Cardiac fibroblast (primary cell): ENCODE measurements around the gene MPZL2.

Source experiments
- DNase-seq, 2 donors: peaks; one replicate each; pipeline versions ENCODE4 v3.0.0 to v3.0.0-alpha.2; 2010; ENCODE audit warnings: low read depth in 2 of 2
- H3K4me3 ChIP-seq, 2 donors: replicated peaks in 1 of 2; 1 replicate in 1 of 2; 2 replicates in 1 of 2; pipeline ENCODE4 v1.5.1; 2011; ENCODE audit warnings: low read depth in 2 of 2, low read length in 2 of 2, mild to moderate bottlenecking in 2 of 2, moderate library complexity in 1 of 2
- TF ChIP-seq, protein P1 (sequence below): IDR thresholded peaks from one replicate; pipeline ENCODE4 v1.5.1; 2011; ENCODE audit warnings: low read depth, mild to moderate bottlenecking, low read length, inconsistent platforms

Gene MPZL2

GRCh38 chr11:118230088-118230487 is 34.0 kb downstream of the MPZL2 start:
- H3K4me3 ChIP-seq: no peak overlapping the region
- no peak for DNase-seq
- TF ChIP-seq, protein P1, sequence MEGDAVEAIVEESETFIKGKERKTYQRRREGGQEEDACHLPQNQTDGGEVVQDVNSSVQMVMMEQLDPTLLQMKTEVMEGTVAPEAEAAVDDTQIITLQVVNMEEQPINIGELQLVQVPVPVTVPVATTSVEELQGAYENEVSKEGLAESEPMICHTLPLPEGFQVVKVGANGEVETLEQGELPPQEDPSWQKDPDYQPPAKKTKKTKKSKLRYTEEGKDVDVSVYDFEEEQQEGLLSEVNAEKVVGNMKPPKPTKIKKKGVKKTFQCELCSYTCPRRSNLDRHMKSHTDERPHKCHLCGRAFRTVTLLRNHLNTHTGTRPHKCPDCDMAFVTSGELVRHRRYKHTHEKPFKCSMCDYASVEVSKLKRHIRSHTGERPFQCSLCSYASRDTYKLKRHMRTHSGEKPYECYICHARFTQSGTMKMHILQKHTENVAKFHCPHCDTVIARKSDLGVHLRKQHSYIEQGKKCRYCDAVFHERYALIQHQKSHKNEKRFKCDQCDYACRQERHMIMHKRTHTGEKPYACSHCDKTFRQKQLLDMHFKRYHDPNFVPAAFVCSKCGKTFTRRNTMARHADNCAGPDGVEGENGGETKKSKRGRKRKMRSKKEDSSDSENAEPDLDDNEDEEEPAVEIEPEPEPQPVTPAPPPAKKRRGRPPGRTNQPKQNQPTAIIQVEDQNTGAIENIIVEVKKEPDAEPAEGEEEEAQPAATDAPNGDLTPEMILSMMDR: no peak

- DNase-seq: peak in 1 of 2 donors; percentile 68
- H3K4me3 ChIP-seq: no peak overlapping the region
- TF ChIP-seq, protein P1: no peak
Observed at GRCh38 chr11:118229274-118229847, 34.7 kb downstream of the MPZL2 start.

- DNase-seq: no peak
- TF ChIP-seq, protein P1: no peak
- no peak overlapping the region for H3K4me3 ChIP-seq
Observed at GRCh38 chr11:118227865-118228785, 36.0 kb downstream of the MPZL2 start.

DNA sequence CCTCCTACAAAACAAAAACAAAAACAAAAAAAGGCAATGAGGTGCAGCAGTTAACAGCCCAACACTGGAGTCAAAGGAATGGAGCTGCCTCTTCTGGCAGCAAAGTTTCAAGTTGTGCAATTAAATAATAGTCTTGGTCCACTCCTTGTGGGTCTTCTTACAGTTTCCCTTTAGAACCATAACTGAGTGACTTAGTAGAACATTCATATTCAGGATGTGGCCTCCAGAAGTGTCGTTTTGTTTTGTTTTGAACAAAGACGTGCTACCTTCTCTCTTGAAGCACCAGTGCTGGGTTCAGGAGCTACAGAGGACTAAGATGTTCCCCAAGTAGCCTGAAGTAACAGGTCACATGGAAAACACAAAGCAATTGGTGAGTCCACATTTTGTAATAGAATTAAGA is 37.3 kb downstream of the MPZL2 start:
- no peak overlapping the region for H3K4me3 ChIP-seq
- TF ChIP-seq, protein P1: no peak
- DNase-seq: no peak

- H3K4me3 ChIP-seq: no peak overlapping the region
- TF ChIP-seq, protein P1: no peak
- DNase-seq: no peak
Observed at GRCh38 chr11:118226296-118226695, 37.8 kb downstream of the MPZL2 start.

DNA sequence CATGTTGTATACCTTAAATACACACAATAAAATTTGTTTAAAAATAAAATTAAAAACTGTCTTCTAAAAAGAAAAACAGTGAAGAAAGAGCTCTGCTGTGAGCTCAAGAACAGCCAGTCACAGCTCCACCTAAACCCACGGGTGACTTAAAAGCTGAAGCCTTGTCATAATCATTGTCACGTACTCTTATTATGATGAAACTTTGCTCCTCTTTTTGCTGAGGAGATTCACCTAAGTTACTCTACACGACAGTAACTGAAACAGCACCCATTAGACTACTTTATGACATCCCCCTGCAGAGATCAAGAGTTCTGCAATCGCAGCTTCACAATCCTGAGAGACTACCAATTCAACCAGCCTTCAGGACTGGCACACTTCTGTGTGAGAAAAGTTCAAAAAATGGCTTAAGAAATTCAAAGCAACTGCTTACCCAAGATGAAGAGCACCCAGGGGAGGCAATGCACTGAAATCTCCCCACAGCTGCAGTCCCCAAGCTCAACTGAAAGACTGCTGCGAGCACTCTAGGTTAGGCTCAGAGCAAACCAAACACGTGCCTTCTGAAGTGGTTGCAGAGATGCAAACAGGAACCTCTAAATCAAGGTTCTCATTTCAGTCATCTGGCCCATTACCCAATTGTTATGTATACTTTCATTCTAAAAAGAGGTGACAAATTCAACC is 39.4 kb downstream of the MPZL2 start, which contains the start of gene JAML:
JAML (minus strand) TSS at position 501 of the 678 bp plus-strand sequence. CDS start 10,145 bp downstream, outside the sequence.
- no peak within 1 kb of the TSS for H3K4me3 ChIP-seq
- TF ChIP-seq, protein P1: no peak
- DNase-seq: no peak
